GM23248 (cell line): Measurements from ENCODE around the gene CTNNA3. TPM values are rescaled to one million over a fixed set of nuclear protein-coding genes. Genes with fewer than 3 reads are reported as not detected.

Source experiments
- DNase-seq: peaks from one replicate; pipeline ENCODE4 v3.0.0-alpha.2; 2015
- H2AFZ ChIP-seq: fragments of 200-600 bp; sonication (generic); 2 replicates; pipeline ENCODE4 v1.6.1; 2016; ENCODE audit warnings: antibody characterized with exemption
- H3F3A ChIP-seq: fragments of 200-600 bp; sonication (generic); 2 replicates; pipeline ENCODE4 v1.6.1; 2016; ENCODE audit warnings: mild to moderate bottlenecking, antibody characterized with exemption, mixed run types; ENCODE audit not compliant: insufficient read depth
- H3K27ac ChIP-seq: fragments of 200-600 bp; sonication (generic); 2 replicates; pipeline ENCODE4 v1.5.1; 2016; ENCODE audit warnings: mild to moderate bottlenecking
- H3K27me3 ChIP-seq: fragments of 200-600 bp; sonication (generic); replicated peaks from 2 replicates; pipeline ENCODE4 v1.6.1; 2016; ENCODE audit warnings: mild to moderate bottlenecking; ENCODE audit not compliant: insufficient read depth
- H3K36me3 ChIP-seq: fragments of 200-600 bp; sonication (generic); 2 replicates; pipeline ENCODE4 v1.6.1; 2016; ENCODE audit warnings: low read depth, mild to moderate bottlenecking
- H3K4me1 ChIP-seq: fragments of 200-600 bp; sonication (generic); 2 replicates; pipeline ENCODE4 v1.6.1; 2016; ENCODE audit warnings: mild to moderate bottlenecking; ENCODE audit not compliant: insufficient read depth
- H3K4me2 ChIP-seq: fragments of 200-600 bp; sonication (generic); one replicate; pipeline ENCODE4 v1.6.1; 2016; ENCODE audit warnings: mild to moderate bottlenecking; ENCODE audit not compliant: unreplicated experiment
- H3K4me3 ChIP-seq: fragments of 200-600 bp; sonication (generic); 2 replicates; pipeline ENCODE4 v1.5.1; 2016; ENCODE audit warnings: mild to moderate bottlenecking
- H3K79me2 ChIP-seq: fragments of 200-600 bp; sonication (generic); 2 replicates; pipeline ENCODE4 v1.6.1; 2016; ENCODE audit warnings: mild to moderate bottlenecking; ENCODE audit not compliant: insufficient read depth
- H3K9ac ChIP-seq: fragments of 200-600 bp; sonication (generic); 2 replicates; pipeline ENCODE4 v1.6.1; 2016; ENCODE audit warnings: mild to moderate bottlenecking
- H3K9me2 ChIP-seq: fragments of 200-600 bp; sonication (generic); 2 replicates; pipeline ENCODE4 v1.6.1; 2016; ENCODE audit warnings: mixed run types, mild to moderate bottlenecking, moderate library complexity; ENCODE audit not compliant: insufficient read depth
- H3K9me3 ChIP-seq: fragments of 200-600 bp; sonication (generic); one replicate; pipeline ENCODE4 v1.6.1; 2017; ENCODE audit warnings: low read depth
- H4K20me1 ChIP-seq: fragments of 200-600 bp; sonication (generic); 2 replicates; pipeline ENCODE4 v1.6.0; 2016; ENCODE audit not compliant: insufficient read depth
- EZH2 ChIP-seq: fragments of 200-600 bp; sonication (generic); IDR thresholded peaks from 2 replicates; pipeline ENCODE4 v1.6.1; 2018; ENCODE audit warnings: antibody characterized with exemption, mild to moderate bottlenecking; ENCODE audit not compliant: insufficient read depth, poor library complexity, severe bottlenecking
- EZH2phosphoT487 ChIP-seq: fragments of 200-600 bp; sonication (generic); IDR thresholded peaks from 2 replicates; pipeline ENCODE4 v1.6.1; 2018; ENCODE audit warnings: antibody characterized with exemption, moderate library complexity, mild to moderate bottlenecking, low read depth; ENCODE audit not compliant: insufficient read depth
- WGBS, 2 experiments: methylation state at CpG; one replicate each; pipeline ENCODE4 v1.1.6; 2015 to 2017; ENCODE audit warnings: low lambda C conversion rate in 2 of 2, low coverage in 1 of 2; ENCODE audit errors: missing lambda C conversion rate in 2 of 2; 5-methylcytosine and 5-hydroxymethylcytosine counted together
- in situ Hi-C: fragments of 300-500 bp; cut with MboI; formaldehyde crosslinking; loops from 2 replicates; pipeline ENCODE4 v1.15.0; 2020
- polyA plus RNA-seq: library from polyadenylated mRNA; unstranded; fragments of >200 nt; fragmentation: Nextera tagmentation; extraction: Ambion mirVana; gene quantifications from 2 replicates; pipeline ENCODE4 v1.2.1, GENCODE V29; 2016
- total RNA-seq: library from RNA; depleted of rRNA; stranded (reverse); fragments of >200 nt; shearing (Covaris generic); gene quantifications from 2 replicates; pipeline ENCODE4 v1.2.3, GENCODE V29; 2014

CTNNA3 gene
- total and polyA plus RNA-seq, 2 experiments from 2014 or later, result not detected

GRCh38 chr10:66777665-66778064 lies 918.3 kb downstream of the CTNNA3 start:
- 38 to 41% methylated on average over 2 of the region's 2 CpGs for WGBS, 2 experiments
- H3K4me3 ChIP-seq, result no peak overlapping the region
- DNase-seq, result no peak
- no peaks in the 10 kb centered on the region for H3K9me3 ChIP-seq
- H3K9ac ChIP-seq, result no peak overlapping the region
- no peaks in the 10 kb centered on the region for H3K79me2 ChIP-seq
- TF ChIP-seq EZH2phosphoT487 (no peak), EZH2 (no peak)
- H3F3A ChIP-seq, result no peaks in the 10 kb centered on the region
- no peaks in the 10 kb centered on the region for H3K4me1 ChIP-seq
- H3K27ac ChIP-seq, result no peak overlapping the region
- in situ Hi-C loops, result no loop called here
- H3K4me2 ChIP-seq, result no peak overlapping the region
- no peaks in the 10 kb centered on the region for H3K9me2 ChIP-seq
- no peaks in the 10 kb centered on the region for H4K20me1 ChIP-seq
- H2AFZ ChIP-seq, result no peak overlapping the region
- no peaks in the 10 kb centered on the region for H3K36me3 ChIP-seq
- no peaks in the 10 kb centered on the region for H3K27me3 ChIP-seq

GRCh38 chr10:66773472-66773817 lies 922.5 kb downstream of the CTNNA3 start:
- no peaks in the 10 kb centered on the region for H3K9me3 ChIP-seq
- H3K36me3 ChIP-seq, result no peaks in the 10 kb centered on the region
- H3K27me3 ChIP-seq, result no peaks in the 10 kb centered on the region
- no peak overlapping the region for H3K9ac ChIP-seq
- 24 to 31% methylated on average over 7 of the region's 7 CpGs for WGBS, 2 experiments
- H3K9me2 ChIP-seq, result no peaks in the 10 kb centered on the region
- no peaks in the 10 kb centered on the region for H4K20me1 ChIP-seq
- TF ChIP-seq EZH2 (no peak), EZH2phosphoT487 (no peak)
- no peak overlapping the region for H3K4me2 ChIP-seq
- no peak overlapping the region for H2AFZ ChIP-seq
- H3K4me3 ChIP-seq, result no peak overlapping the region
- in situ Hi-C loops, result no loop called here
- no peak overlapping the region for H3K27ac ChIP-seq
- no peaks in the 10 kb centered on the region for H3K4me1 ChIP-seq
- no peak for DNase-seq
- H3F3A ChIP-seq, result no peaks in the 10 kb centered on the region
- H3K79me2 ChIP-seq, result no peaks in the 10 kb centered on the region

GRCh38 chr10:66772548-66773471 lies 923.2 kb downstream of the CTNNA3 start:
- Histone ChIP-seq H4K20me1 (no peaks in the 10 kb centered on the region), H3K4me2 (no peak overlapping the region), H3K4me3 (no peak overlapping the region), H3K9ac (no peak overlapping the region), H3K9me2 (no peaks in the 10 kb centered on the region), H3K36me3 (no peaks in the 10 kb centered on the region), H3K27me3 (no peaks in the 10 kb centered on the region), H3K4me1 (no peaks in the 10 kb centered on the region), H3K27ac (no peak overlapping the region), H2AFZ (no peak overlapping the region), H3K9me3 (no peaks in the 10 kb centered on the region), H3K79me2 (no peaks in the 10 kb centered on the region), H3F3A (no peaks in the 10 kb centered on the region)
- in situ Hi-C loops, result no loop called here
- TF ChIP-seq EZH2phosphoT487, result no peak
- no peak for TF ChIP-seq EZH2
- no peak for DNase-seq
- WGBS, 2 experiments, result 33 to 36% methylated on average over 4 of the region's 4 CpGs

GRCh38 chr10:66767707-66768106 lies 928.3 kb downstream of the CTNNA3 start:
- H3K4me2 ChIP-seq, result no peak overlapping the region
- no peaks in the 10 kb centered on the region for H4K20me1 ChIP-seq
- H3K79me2 ChIP-seq, result no peaks in the 10 kb centered on the region
- in situ Hi-C loops, result no loop called here
- H2AFZ ChIP-seq, result no peak overlapping the region
- no peak overlapping the region for H3K27ac ChIP-seq
- no peak overlapping the region for H3K4me3 ChIP-seq
- no peaks in the 10 kb centered on the region for H3K36me3 ChIP-seq
- no peak for TF ChIP-seq EZH2
- TF ChIP-seq EZH2phosphoT487, result no peak
- H3K9me3 ChIP-seq, result no peaks in the 10 kb centered on the region
- no peaks in the 10 kb centered on the region for H3F3A ChIP-seq
- H3K4me1 ChIP-seq, result no peaks in the 10 kb centered on the region
- no peak for DNase-seq
- no peak overlapping the region for H3K9ac ChIP-seq
- no peaks in the 10 kb centered on the region for H3K9me2 ChIP-seq
- H3K27me3 ChIP-seq, result no peaks in the 10 kb centered on the region
- 0% methylated on average over 2 of the region's 2 CpGs for WGBS, 2 experiments
